ENCODE data around the gene UQCC2.

Gene UQCC2

DNA sequence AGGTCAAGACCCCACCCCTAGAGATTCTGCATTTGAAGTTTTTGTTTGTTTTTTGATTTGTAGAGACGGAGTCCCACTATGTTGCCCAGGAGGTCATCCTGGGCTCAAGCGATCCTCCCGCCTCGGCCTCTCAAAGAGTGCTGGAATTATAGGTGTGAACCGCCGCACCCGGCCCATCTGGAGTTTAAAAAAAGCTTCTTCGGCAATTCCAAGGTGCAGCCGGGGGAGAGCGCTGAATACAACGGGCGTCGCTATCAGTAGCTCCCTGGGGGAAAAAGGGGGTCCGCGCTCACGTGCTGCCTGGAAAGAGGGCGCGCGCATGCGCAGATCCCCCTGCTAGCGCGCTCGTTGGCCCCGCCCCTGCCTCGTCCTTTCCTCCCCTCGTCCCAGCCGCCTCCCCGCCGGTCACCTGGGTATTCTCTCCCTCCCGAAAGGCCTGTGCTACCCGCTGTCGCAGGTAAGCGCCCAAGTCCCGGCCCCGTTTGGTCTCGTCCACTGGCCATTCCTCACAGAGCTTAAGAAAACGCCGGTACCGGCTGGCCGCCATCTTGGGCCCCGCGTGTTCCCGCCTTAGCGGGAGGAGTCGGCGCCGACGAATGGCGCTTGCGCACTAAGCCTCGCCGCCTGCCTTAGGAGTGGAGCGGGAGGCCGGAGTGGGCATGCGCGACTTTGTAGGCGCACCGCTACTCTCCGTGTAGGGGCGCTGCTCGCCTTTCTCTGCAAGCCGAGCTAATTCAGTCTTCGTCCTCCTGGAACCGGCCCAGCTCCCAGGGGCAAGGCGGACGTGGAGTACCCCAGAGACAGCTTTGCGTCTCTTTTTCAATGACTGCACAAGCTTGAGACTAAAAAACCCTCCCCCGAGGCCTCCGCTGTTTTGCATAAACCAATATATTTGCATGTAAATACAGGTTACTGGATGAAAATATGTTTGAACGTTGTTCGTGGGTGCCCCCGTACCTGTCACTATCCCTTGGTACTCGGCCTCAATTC, at the start of gene UQCC2:
UQCC2 (minus strand) TSS at position 561 of the 990 bp plus-strand sequence; CDS start at position 547, 14 bp downstream.
- DNase-seq, result peak; percentile 97

DNA sequence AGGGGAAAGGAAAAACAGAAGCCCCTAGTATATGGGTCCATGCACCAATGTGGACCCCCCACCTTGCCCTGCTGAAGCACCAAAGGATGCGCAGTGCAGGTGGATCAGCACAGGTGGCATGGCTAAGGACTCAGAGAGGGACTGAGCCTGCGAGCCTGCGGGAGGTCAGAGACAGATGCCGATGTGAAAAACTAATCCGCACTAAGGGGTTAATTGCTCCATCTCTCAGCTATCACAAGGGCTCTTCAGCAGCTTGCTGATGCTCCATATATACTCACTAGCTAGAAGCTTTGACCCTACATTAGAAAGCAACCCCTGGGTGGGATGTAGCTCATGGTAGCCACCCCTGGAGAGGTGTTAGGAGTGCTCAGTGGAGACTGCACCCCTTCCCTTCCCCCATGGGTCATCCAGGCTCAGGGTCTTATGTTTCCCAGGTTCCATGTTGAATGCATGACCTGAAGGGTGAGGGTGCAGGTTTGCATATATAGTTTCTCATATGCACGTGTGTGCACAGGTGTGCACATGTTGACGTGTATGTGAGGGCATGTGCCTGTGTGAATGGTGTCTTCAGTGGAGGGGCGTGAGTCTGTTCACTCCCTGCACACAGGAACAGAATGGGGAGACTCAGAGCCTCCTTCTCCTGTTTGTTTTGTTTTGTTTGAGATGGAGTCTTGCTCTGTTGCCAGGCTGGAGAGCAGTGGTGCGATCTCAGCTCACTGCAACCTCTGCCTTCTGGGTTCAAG, 48.6 kb upstream of the UQCC2 start:
- DNase-seq, result no peak

DNA sequence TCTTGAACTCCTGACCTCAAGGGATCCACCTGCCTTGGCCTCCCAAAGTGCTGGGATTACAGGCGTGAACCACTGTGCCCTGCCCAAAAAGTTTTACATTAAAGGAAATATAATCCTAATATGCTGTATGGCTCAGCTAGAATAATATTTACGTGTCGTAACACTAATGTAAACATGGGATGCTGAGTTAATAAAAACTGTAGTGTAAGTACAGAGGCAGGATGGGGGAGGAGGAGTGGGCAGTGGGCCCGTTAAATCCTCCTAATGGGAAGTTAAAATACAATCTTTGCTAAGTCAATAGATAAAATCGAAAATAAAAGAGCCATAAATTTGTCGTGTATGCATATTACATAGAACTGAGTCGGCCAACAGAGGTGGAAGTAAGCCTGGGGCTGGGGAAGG, 47.3 kb upstream of the UQCC2 start:
- DNase-seq, result no peak

DNA sequence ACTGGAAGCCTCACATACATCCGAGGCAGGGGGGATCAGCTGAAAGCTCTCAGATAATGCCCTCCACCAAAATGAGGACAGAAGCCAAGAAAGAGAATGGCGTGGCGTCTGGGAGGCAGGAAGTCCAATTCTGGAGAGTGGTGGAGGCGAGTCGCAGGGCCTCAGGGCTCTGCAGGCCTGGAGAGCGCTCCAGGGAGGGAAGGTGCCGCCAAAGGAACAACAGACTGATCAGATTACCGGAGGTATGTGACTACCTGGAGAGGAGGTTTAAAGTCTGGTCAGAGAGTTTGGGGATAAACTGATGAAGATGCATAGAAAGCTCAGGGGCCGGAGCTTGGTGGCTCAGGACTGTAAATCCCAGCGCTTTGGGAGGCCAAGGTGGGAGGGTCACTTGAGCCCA, 46.4 kb upstream of the UQCC2 start:
- no peak for DNase-seq

DNA sequence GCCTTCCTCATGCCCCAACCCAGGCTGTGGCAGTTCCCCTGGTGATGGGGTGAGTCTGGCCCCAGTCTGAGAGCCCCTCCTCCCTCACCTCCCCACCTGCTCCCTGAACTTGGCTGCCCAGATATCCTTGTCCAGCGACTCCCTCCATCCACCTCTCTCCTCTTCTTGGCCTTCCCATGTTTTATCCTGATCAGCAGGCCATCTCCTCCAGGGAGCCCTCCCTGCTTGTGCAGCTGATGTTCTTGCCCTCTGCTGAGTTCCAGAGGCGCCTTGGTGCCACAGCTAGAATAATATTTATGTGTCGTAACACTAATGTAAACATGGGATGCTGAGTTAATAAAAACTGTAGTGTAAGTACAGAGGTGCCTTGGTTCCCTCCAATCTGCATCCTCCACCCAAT, 45.6 kb upstream of the UQCC2 start:
- no peak for DNase-seq

DNA sequence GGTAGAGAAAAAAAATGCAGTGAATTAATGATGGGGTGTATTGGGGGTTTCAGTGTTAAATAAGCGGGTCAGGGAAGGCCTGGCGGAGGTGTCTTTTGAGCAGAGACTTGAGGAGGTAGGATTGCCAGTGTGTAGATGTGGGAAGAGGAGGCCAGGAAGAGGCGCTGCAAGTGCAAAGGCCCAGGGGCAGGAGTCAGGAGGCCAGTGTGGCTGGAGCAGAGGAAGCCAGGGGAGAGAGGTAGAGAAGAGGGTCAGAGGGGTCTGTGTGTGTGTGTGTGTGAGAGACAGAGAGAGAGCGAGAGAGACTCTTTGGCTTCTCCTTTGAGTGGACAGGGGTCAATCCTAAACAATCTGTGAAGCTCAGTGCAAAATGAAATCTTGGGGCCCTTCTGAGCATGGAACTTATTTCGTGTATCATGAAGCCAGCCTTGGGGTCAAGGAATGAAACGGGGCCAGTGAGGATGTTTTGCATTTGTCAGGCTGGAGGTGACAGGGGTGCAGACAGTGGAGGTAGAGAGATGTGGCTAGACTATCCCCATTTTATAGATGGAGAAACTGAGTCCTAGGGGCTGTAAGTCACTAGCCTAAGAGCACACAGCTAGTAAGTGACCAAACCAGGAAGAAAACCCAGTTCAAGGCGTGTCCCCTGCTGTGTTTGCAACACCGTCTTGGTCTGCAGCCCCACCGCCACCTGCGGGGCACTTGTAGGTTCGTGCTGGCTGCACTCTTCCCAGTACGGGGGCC, 44.9 kb upstream of the UQCC2 start:
- no peak for DNase-seq

DNA sequence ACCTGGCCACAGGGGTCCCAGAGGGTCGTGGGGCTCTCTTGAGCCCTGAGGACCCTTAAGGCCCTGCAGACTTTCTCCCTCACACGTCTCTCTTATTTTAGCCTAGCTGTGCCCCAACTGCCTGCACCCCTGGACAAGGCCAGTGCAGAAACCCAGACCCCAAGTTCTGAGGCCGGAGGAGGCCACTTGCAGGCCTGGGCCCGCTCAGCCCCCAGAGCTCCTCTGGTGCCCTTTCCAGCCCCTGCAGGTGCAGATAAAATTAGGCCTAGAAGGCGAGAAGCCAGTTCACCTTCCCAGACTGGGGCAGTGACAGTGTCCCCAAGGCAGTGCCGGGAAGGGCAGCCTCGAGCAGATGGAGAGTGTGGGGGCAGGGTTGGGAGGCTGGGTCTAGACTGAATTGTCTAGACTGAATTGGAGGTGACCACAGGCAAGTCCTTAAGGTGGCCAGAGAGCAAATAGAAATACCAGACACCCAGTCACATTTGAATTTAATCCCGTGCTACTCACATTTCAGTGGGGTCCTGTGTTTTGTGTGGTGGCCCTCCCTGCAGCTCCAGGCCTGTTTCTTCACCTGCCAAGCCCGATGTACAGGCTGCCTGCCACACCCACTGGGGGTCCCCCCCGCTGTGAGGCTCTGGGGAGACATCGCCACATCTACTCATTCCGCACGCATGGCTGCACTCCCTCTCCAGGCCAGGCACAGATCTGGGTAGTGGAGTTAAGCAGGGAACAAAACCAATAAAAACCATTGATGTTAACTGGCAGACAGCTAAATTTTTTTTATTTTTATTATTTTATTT, 43.8 kb upstream of the UQCC2 start:
- no peak for DNase-seq

DNA sequence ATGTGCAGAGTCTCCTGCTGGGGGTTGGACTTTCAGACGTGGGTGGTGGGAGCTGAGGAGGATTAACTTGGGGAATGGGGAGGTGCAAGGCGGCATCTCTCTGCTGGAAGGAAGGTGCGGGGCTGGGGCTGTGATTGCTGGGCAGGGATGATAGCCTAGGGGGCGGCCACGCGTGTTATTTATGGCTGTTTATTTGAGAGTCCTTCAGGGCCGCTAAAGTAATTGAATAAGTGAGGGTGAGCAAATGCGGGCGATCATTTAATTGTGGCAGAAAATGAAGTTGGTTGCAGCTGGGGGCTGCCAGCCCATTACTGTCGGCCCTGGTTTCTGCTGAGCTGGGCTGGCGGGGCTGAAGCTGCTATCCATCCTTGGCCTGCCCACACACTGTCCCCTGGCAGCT, 42.7 kb upstream of the UQCC2 start:
- no peak for DNase-seq

DNA sequence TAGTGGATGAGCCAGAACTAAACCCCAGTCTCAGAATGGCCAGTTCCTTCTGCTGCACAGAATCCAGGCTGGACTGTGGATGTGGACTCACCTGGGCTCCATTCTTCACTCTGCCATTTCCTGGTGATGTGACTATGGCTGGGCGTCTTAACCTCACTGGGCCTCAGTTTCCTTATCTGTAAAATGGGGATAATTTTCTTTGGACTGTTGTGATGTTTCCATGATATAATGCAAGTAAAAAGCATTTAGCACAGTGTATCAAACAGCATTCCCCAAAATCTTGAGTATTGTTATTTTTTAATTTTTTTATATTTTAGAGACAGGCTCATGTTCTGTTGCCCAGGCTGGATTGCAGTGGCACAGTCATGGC, 41.1 kb upstream of the UQCC2 start:
- DNase-seq, result no peak

DNA sequence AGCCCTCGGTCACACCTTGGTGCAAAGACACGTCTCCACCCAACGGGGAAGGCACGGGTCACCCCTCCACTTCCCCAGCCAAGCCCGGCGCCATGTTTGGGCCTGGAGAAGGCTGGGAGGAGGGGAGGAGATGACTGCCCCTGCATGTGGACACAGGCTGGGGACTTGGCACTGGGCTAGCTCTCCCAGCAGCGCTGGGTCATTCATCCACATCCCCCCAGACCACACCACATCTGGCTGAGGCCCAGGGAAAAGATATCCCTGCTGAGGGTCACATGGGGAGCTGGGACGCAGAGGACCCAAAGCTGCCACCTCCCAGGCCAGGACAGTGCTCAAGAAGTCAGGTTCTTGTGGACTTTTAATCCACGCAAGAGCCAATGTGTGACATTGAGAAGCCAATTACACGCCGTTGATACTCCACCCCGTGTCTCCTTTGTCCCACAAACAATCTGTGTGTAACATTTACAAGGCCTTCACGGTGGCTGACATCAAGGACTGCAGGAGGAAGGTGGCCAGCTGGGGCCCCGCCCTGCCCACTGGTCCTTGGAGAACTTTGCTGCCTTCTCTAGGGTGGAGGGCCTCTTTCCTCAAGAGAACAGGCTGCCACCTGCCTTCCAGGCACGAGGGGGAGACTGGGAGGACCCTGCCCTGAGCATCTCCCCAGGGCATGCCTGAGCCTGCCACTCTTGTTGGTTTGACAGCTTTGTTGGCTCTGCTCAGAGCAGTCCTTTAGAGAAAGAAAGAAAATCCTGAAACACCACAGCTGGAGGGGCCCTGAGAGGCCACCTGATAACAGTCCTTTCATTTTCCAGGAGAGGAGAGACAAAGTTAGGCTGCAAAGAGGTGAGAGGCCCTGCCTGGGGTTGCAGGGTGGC, 40.5 kb upstream of the UQCC2 start:
- no peak for DNase-seq

DNA sequence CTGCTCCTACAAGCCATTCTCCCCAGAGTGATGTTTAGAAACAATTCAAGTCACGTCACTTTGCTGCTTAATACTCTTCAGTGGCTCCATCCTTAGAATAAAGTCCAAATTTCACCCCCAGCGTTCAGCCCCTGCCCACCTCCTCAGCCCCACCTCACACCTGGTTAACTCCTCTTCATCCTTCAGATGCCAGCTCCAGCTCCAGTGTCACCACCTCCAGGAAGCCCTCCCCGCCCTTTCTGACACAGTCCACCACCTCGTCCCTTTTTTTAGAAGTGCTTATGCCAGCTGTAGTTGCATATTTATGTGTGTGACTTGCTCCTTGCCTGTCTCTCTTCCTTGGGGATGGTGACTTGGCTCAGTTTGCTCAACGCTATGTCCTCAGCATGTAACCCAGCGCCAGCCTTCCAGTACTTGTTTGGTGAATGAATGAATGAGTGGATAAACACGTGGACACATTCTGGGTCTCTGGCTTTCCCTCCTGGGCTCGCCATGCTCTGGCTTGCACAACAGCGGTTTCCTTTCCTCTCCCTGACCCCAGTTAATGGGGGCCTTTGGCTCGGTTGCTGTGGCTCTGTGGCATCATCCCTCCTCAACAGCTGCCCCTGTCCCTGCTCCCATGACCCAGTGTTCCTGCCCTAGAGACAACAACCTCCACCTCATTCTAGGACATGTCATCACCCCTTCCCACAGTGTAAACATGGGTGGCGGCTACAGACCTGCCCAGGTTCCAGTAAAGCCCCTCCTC, 38.9 kb upstream of the UQCC2 start:
- DNase-seq, result no peak

DNA sequence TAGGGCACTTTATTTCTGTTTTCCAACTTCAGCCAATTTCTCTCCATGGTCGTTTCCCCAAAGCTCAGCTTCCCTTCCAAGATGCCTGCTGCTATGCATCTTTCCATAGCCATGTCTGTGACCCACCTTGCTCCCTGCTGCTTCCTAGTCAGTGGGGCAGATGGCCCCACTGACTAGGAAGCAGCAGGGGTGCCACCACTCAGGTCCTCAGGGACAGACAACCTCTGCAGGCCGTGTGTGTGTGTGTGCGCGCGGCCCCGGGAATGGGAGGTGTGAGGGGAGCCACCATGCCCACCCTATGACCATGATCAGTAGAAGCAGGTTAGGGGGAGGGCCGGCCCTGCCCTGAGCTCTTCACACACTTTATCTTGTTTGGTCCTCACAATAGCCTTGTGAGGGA, 37.9 kb upstream of the UQCC2 start:
- DNase-seq, result no peak

DNA sequence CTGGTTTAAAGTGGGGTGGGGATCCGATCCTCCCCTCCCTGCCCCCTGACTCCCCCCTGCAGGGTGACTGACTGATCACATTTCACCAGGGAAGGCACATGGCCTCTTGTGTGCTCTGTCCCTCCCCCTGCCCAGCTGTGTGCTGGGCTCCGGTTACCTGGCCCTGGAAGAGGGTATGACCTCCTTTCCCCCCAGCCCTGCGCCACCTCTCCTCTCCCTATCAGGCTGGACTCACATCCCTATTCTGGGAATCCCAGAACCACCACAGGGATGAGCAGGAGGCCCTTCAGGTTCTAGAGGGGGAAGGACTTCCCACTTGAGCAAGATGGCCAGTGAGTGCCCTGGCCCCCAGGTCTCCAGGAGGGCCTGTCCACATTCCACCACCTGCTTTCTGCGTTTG, 37.3 kb upstream of the UQCC2 start:
- DNase-seq, result no peak

DNA sequence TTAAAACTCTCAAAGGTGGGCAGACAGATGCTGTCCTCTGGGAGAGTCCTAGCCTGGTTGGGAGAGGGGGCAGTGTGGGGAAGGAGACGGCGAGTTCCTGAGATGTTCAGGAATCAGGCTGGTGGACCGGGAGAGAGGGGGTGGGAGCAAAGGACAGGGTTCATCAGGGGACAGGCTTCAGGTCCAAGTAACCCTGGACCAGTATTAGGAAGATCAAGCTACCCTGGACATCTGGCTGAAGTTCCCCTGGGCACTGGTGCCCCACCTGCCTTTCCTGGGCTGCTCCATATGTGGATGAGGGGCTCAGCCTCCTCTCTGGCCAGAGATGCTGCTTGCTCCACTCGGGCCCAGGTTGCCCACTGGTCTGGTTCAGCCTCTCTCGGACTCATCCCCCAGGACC, 36.3 kb upstream of the UQCC2 start:
- no peak for DNase-seq

DNA sequence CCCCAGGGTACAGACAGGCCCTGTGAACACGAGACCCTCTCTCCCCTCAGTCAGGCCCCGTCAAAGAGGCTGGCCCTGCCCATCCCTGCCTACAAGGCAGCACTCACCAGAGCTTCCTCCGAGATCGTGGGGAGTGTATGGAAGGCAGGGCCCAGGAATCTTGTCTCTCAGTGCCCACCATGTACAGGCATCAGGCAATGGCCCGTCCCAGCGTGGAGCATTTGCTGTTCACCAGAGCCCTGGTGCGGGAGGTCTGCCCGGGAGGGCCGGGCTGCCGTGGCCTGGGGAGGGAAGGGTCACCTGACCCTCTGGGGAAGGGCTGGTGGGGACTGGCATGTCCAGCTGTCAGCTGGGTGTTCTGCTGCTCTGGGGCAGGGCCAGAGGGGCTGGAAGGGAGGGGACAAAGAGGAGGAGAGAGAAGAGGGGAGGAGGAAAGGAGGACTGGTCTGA, 35.2 kb upstream of the UQCC2 start, which contains the start of gene IP6K3:
IP6K3 (minus strand) TSS at position 255 of the 450 bp plus-strand sequence. CDS start 11,429 bp downstream, outside the sequence.
- no peak for DNase-seq

DNA sequence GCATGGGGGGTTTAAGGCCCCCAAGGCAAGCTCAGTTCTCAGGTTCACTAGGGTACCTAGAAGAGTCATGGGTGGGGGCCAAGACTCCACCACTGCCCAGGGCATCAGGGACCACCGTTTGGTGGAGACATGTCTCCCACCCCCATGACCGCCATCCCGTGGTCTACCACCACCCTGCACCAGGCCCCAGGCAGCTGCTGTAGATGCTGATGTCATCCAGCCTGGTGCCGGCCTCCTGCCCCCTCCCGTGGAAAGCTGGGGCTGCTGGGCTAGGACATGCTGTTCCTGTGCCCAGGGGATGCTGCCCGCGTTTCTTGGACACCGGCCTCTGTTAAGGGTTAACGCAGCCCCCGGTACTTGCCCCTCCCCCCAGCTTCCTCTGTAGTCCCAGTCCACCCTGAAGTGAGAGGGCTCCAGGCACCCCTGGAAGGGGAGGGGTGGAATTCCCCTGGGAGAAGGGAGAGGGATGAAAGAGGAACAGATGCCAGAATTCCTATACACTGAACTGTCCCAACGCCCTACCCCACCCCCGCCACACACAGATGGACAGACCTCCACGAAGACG, 34.6 kb upstream of the UQCC2 start:
- DNase-seq, result no peak

DNA sequence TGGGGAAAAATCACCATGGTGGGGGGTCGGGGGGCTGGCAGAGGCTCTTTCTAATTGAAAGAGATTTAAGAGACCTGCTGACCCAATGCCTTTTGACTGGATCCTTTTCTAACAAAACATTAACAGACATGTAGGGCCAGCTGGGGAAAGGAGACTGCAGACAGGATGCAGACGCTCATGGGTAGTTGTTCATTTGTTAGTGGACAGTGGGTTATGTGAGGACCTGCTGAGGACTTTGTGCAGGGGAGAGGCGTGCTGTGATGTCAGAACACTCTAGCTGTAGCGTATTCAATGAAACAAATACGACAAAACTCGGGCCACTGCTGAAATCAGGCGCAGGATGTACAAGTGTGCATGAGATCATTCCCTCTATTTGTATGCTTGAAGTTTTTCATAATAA, 34.0 kb upstream of the UQCC2 start:
- no peak for DNase-seq

DNA sequence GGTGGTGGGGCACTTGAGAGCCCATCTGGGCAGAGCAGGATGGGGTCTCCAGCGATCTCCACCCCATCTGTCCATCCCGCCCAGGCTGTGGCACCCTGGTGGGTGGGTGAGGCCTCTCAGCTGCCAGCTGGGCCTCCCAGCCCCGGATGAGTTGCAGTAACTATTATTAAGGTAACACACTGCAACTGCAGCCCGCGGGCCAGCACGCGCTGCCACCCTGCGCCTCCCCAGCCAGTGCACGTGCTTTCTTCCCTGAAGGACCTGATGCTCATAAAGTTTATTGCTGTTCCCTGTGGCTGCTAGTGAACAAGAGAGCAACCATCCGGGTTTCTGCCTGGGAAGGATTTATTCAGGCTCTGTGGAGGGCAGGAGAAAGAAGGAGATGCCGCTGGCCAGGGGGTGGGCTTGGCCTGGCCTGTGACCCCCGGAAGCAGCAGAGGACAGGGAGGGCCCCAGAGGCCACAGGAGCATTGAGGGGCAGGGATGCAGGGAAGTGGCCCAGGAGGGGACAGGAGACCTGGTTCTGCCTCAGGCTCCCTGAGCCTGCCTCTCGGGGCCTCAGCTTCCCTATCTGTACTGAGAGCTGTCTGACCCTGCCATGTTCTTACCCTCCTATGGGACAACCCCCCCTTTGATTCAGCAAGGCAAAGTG, 33.5 kb upstream of the UQCC2 start:
- no peak for DNase-seq

DNA sequence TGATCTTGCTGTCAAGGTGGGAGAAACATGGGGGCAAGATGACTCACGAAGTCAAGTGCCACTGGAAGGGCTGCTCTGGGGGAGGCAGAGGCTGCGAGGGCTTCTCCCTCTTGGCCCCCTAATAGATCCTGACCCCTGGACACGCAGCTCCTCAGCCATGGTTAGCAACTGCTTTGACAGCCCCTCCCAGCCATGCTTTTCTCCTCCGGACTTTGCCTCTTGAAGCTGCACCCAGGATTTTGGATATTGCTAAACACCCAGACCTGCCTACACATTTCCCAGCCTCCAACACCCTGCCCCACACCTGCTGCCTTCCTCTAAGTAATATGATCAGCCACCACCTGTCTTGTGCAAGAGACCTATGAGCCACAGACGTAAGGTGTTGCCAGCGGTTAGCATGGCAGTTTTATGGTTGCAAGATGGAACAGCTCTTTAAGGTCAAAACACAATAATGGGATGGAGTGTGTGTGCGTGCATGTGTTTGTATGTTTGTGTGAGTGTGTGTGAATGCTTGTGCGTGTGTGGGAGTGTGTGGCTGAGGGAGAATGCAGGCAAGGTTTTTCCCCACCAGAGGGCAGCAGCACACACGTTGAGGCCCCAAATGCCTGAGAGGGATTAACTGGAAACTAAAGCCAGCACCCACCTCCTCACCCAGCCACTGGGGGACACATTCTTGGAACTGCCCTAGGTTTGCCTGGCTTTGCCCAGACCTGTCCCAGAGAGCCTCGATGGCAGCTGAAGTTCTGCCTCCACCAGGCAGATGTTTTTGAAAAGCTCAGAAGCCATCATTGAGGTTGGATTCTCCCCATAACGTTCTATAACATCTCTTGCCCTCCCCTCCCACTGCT, 32.7 kb upstream of the UQCC2 start:
- no peak for DNase-seq
